GDM1 (cell line): ENCODE data around the gene RFPL2.
"Not testable (repeated sequence)": the region's sequence is repeated elsewhere in the genome, so short reads cannot be mapped to it uniquely, and the experiment has no call there.

Experiments used
- DNase-seq: peaks from one replicate; lab custom pipeline; 2025; lab: John Stamatoyannopoulos, UW

RFPL2 gene

GRCh38 chr22:32164075-32164860, 40.6 kb downstream of the RFPL2 start:
- DNase-seq, result no peak

- not testable (repeated sequence) for DNase-seq
Observed at GRCh38 chr22:32160411-32160810, 44.5 kb downstream of the RFPL2 start.

- DNase-seq, result no peak
Observed at GRCh38 chr22:32158712-32159533, 46.0 kb downstream of the RFPL2 start, which contains the start of gene C22orf42. Gene C22orf42, minus strand, starts transcription at chr22:32159303. Its CDS starts 88 bp downstream, at chr22:32159215.

GRCh38 chr22:32157632-32158031, 47.2 kb downstream of the RFPL2 start:
- DNase-seq, result not testable (repeated sequence)

- DNase-seq, result not testable (repeated sequence)
Observed at GRCh38 chr22:32154727-32155126, 50.1 kb downstream of the RFPL2 start.

- DNase-seq, result not testable (repeated sequence)
Observed at GRCh38 chr22:32151641-32152040, 53.2 kb downstream of the RFPL2 start.

GRCh38 chr22:32150647-32151046, 54.2 kb downstream of the RFPL2 start:
- not testable (repeated sequence) for DNase-seq

- not testable (repeated sequence) for DNase-seq
Observed at GRCh38 chr22:32148372-32148771, 56.5 kb downstream of the RFPL2 start.

- not testable (repeated sequence) for DNase-seq
Observed at GRCh38 chr22:32147128-32147527, 57.7 kb downstream of the RFPL2 start.

- peak; percentile 53 for DNase-seq
Observed at GRCh38 chr22:32144496-32145274, 60.2 kb downstream of the RFPL2 start.

- DNase-seq, result no peak
Observed at GRCh38 chr22:32142600-32142999, 62.3 kb downstream of the RFPL2 start.

- DNase-seq, result peak; percentile 10
Observed at GRCh38 chr22:32140688-32141087, 64.2 kb downstream of the RFPL2 start.
